BJ (cell line): ENCODE measurements around the gene TTLL13. TPM values are rescaled to one million over a fixed set of nuclear protein-coding genes. Genes with fewer than 3 reads are reported as not detected.

Source experiments
- CTCF ChIA-PET: fragments of 350-600 bp; formaldehyde crosslinking; extraction: SDS; loops from one replicate; lab custom pipeline; 2021; ENCODE audit warnings: antibody characterized with exemption, inconsistent platforms; lab: Yijun Ruan, JAX
- POLR2A ChIA-PET: fragments of 300-600 bp; sonication (Branson Sonifier 250); formaldehyde crosslinking; extraction: SDS; loops from one replicate; lab custom pipeline; 2021; ENCODE audit warnings: antibody characterized with exemption; lab: Charles Lee
- DNase-seq: peaks from one replicate; pipeline ENCODE4 v3.0.0-alpha.2; 2011; ENCODE audit warnings: low read depth
- H3K27me3 ChIP-seq: 2 replicates; pipeline ENCODE4 v1.6.0; 2011; ENCODE audit warnings: low read length; ENCODE audit not compliant: control insufficient read depth, insufficient read depth
- H3K36me3 ChIP-seq: 2 replicates; pipeline ENCODE4 v1.5.1; 2011; ENCODE audit warnings: low read length; ENCODE audit not compliant: control insufficient read depth, insufficient read depth
- H3K4me3 ChIP-seq: 2 replicates; pipeline ENCODE4 v1.5.1; 2011; ENCODE audit warnings: low read depth, mild to moderate bottlenecking, control low read depth, low read length
- CTCF ChIP-seq: IDR thresholded peaks from 2 replicates; pipeline ENCODE4 v1.5.1; 2011; ENCODE audit warnings: low read depth, mild to moderate bottlenecking, control low read depth, inconsistent platforms, low read length, moderate library complexity; ENCODE audit not compliant: insufficient read depth
- polyA plus RNA-seq: library from polyadenylated mRNA; depleted of rRNA; stranded (reverse); fragments of >200 nt; gene quantifications from 2 replicates; pipeline ENCODE4 v1.2.3, GENCODE V29; 2011

The TTLL13 gene
- polyA plus RNA-seq, 1 experiment = 0.05 TPM

GRCh38 chr15:90207252-90207651 lies 42.1 kb upstream of the TTLL13 start:
- H3K4me3 ChIP-seq = no peak overlapping the region
- H3K36me3 ChIP-seq = peaks cover 3% of the 10 kb centered on the region
- no peak for TF ChIP-seq CTCF
- ChIA-PET CTCF (interaction anchor here (1.2 kb wide), 1 partner anchor 14 kb away, joined by 6 read pairs; no protein-coding TSS in a partner anchor), POLR2A (no interaction called here)
- DNase-seq = no peak
- no peaks in the 10 kb centered on the region for H3K27me3 ChIP-seq

GRCh38 chr15:90208356-90208755 lies 41.0 kb upstream of the TTLL13 start:
- CTCF ChIA-PET = interaction anchor here (0.6 kb wide), 1 partner anchor 177 kb away, joined by 3 read pairs; no protein-coding TSS in a partner anchor
- POLR2A ChIA-PET = no interaction called here
- no peak for TF ChIP-seq CTCF
- DNase-seq = no peak
- no peak overlapping the region for H3K4me3 ChIP-seq
- no peaks in the 10 kb centered on the region for H3K27me3 ChIP-seq
- H3K36me3 ChIP-seq = peaks cover 5% of the 10 kb centered on the region; the same call in 1 of the 2 replicates

- DNase-seq = no peak
- POLR2A ChIA-PET = no interaction called here
- CTCF ChIA-PET = interaction anchor here (1.4 kb wide), 1 partner anchor 12 kb away, joined by 4 read pairs; no protein-coding TSS in a partner anchor
- no peak for TF ChIP-seq CTCF
- peaks cover 5% of the 10 kb centered on the region; the same call in 1 of the 2 replicates for H3K36me3 ChIP-seq
- H3K27me3 ChIP-seq = no peaks in the 10 kb centered on the region
- no peak overlapping the region for H3K4me3 ChIP-seq
Observed at GRCh38 chr15:90209591-90209990, 39.8 kb upstream of the TTLL13 start.

- H3K4me3 ChIP-seq = no peak overlapping the region
- POLR2A ChIA-PET = no interaction called here
- CTCF ChIA-PET = no interaction called here
- no peaks in the 10 kb centered on the region for H3K27me3 ChIP-seq
- TF ChIP-seq CTCF = no peak
- no peak for DNase-seq
- H3K36me3 ChIP-seq = peaks cover 3% of the 10 kb centered on the region; the same call in 1 of the 2 replicates
Observed at GRCh38 chr15:90210593-90210992, 38.8 kb upstream of the TTLL13 start.

GRCh38 chr15:90211009-90211408 lies 38.3 kb upstream of the TTLL13 start:
- Histone ChIP-seq H3K27me3 (no peaks in the 10 kb centered on the region), H3K36me3 (peaks cover 3% of the 10 kb centered on the region; the same call in 1 of the 2 replicates), H3K4me3 (no peak overlapping the region)
- ChIA-PET CTCF (no interaction called here), POLR2A (no interaction called here)
- TF ChIP-seq CTCF = no peak
- DNase-seq = no peak
